Fibroblast of skin of left quadriceps (primary cell): ENCODE results near the gene PBX3.

Source experiments
- DNase-seq, 2 experiments: peaks; one replicate each; pipeline ENCODE4 v3.0.0-alpha.2; 2013; ENCODE audit warnings: low read depth in 2 of 2

The PBX3 gene

GRCh38 chr9:125973547-125973946, 226.4 kb downstream of the PBX3 start:
- no peak for DNase-seq

- DNase-seq = no peak
Observed at GRCh38 chr9:125974705-125975104, 227.5 kb downstream of the PBX3 start.

- no peak for DNase-seq
Observed at GRCh38 chr9:125977223-125977622, 230.1 kb downstream of the PBX3 start.

- DNase-seq = no peak
Observed at GRCh38 chr9:125979383-125979782, 232.2 kb downstream of the PBX3 start.

DNA sequence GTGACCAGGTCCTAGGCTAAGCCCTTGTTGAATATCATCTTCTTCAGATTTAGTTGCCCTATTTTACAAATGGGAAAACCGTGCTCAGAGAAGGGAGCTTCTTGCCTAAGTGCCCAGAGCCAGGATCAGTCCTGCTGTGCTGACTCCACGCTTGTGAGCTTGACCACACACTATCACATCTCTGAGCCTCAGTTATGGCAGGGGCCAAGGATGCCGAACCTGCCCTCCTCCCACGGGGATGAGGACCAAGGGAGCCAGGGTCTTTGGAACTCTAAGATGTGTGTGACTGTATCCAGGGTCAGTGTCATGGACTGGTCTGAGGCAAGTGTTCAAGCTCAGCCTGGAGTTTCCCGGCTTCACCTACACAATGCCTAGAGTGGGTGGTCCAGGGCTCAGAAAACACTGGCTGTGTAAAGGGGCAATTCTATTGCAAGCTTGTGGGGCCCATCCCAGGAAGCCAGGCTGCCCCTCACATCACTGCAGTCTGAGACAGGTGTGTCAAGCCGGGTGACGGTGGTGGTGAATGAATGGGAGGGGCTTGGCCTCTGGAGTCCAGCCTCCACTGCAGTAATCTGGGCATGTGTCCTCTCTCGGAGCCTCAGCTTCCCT, 235.7 kb downstream of the PBX3 start:
- no peak for DNase-seq

GRCh38 chr9:125983681-125984080, 236.5 kb downstream of the PBX3 start:
- DNase-seq = no peak

GRCh38 chr9:125984461-125984860, 237.3 kb downstream of the PBX3 start:
- no peak for DNase-seq

DNA sequence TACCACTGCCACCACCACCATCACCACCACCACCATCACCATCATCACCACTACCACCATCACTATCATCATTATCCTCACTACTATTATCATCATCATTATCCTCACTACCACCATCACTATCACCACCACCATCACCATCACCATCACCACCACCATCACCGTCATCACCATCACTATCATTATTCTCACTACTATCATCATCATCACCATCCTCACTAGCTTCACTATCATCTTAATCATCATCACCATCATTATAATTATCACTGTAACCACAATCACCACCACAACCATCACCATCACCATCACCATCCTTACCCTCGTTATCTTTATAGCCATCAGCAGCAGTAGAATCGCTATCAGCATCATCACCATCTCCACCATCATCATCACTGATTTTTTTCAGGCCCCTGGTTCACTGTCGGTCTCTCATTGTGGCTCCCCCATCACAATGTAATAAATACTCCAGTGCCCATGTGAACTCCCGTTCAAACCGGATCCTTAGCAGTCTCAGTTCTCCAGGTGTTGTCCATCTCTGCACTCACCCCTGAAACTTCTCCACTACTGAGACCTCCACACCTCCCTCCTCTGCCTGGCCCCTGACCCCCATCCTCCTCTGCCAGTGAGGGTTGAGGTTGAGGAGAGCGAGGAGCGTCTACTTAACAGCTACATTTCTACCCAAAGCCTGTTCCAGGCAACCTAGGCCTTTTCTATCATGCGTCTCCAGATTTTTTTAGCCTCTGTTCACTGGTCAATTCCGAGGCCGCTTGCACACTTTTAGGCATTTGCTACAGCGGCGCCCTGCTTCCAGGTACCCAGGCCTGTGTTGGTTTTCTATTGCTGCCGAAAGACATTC, 238.2 kb downstream of the PBX3 start:
- no peak for DNase-seq

DNA sequence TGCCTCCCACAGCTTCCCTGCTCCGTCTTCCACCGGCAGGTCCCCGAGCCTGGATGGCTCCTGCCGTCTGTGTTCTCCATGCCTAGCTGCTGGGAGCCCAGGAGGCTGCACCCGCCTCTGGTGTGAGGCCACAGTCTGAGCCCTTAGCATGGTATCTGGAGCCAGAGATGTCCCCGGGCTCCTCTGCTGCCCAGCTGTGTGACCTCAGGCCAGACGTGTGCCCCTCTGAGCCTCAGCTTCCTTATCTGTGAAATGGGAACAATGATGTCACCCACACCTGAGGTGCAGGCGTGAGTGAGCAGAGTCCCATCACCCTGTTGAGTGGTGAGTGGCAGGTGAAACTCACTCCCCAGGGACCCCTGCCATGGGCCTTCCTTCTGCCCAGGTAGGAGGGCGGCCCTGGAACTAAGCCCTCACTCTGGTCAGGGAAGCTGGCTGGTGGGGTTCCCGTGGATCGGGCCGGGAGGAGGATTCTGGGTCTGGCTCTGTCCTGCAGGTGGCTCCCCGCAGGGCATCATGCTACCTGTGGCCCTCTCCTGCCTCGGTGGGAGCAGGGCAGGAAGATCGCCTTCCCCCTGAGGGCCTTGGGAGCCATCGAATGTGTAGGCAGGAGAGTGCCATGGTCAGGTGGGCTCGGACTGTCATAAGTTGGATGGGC, 239.0 kb downstream of the PBX3 start:
- no peak for DNase-seq

- no peak for DNase-seq
Observed at GRCh38 chr9:125986966-125987365, 239.8 kb downstream of the PBX3 start.

GRCh38 chr9:125987420-125987819, 240.2 kb downstream of the PBX3 start:
- DNase-seq = no peak

GRCh38 chr9:125988479-125989050, 241.4 kb downstream of the PBX3 start:
- no peak for DNase-seq

- no peak for DNase-seq
Observed at GRCh38 chr9:125989090-125989501, 241.9 kb downstream of the PBX3 start.

DNA sequence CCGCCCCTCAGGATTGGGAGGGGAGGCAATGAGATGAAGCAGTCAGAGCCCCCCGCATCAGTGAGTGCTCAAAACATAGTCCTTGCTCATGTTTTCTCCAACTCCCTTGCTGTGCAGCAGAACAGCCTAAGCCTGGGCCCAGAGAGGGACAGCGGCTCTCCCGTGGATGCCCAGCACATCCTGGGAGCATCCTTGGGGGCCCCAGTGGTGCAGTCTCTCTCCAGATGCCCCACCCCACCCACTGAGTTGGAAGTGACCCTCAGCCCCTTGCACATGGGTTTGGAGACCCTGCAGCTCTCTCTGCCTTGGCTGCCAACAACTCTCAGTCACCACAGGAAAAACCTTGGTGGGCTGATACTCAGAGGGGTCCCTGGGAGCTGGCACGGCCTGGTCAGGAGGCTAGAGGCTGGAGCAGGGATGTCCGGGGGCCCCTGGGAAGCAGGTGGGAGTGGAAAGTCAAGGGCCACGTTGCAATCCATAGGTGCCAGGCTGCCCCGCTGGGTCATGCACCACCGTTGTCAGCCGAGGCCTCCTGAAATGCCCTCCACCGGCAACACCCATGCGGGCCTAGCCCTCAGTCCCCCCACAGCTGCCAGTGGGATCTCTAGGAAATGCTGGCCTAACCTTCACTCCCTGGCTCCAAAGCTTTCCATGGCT, 242.5 kb downstream of the PBX3 start:
- DNase-seq = no peak

GRCh38 chr9:125990186-125990792, 243.1 kb downstream of the PBX3 start:
- no peak for DNase-seq

DNA sequence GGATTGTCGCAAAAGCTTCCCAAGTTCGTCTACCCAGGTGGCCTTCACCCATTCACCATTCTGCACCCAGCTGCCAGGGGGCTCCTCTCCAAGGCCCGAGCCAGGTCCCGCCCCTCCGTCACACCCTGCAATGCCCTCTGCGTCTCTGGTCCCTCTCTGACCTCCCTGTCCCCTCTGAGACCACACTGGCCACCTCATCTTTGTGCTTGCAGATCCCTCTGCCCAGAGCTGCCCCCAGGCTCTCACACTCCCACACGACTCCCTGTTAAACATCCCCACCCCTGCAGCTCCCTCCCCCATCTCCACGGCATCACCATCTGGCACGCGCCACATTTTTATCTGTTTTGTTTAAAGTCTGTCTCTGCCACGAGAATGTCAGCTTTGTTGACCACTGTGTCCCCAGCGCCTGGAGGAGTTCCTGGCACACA, 243.6 kb downstream of the PBX3 start:
- DNase-seq = no peak

GRCh38 chr9:125991886-125992529, 244.8 kb downstream of the PBX3 start:
- DNase-seq = no peak

DNA sequence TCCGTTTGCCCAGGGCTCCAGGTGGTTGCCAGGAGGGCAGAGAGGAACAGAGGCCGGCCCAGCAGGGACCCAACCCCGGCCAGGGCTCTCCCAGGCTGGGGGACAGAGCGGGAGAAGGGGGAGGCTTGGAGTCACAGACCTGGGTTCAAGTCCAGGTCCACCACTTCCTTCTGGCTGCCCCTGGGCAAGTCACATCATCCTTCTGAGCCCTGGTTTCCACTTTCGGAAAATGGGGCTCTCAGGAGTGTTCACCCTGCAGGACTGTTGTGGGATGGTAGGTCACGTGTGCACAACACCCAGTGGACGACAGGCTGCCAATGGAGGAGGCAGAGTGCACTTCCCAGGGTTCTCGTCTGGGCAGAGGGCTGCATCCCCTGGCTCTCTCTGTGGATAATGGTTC, 245.4 kb downstream of the PBX3 start:
- DNase-seq = no peak

GRCh38 chr9:125993466-125993865, 246.3 kb downstream of the PBX3 start:
- DNase-seq = no peak

GRCh38 chr9:125994066-125994943, 247.1 kb downstream of the PBX3 start:
- DNase-seq = no peak
